GM23338 (cell line): ENCODE results near the gene GUCY2C. TPM values are rescaled to one million over a fixed set of nuclear protein-coding genes. Genes with fewer than 3 reads are reported as not detected.

Experiments
- CTCF ChIP-seq, 2 experiments: fragments of 200-600 bp in 1 of 2; sonication (generic) in 1 of 2; conservative IDR thresholded peaks; 2 replicates each; pipeline versions ENCODE4 v1.5.1 to v1.6.1; 2016 to 2017; ENCODE audit warnings: antibody characterized with exemption in 2 of 2, low read depth in 2 of 2, mild to moderate bottlenecking in 2 of 2, moderate library complexity in 1 of 2
- EZH2 ChIP-seq: fragments of 200-600 bp; sonication (generic); IDR thresholded peaks from one replicate; pipeline ENCODE4 v1.8.0; 2017; ENCODE audit warnings: antibody characterized with exemption, mild to moderate bottlenecking, low read depth; ENCODE audit not compliant: unreplicated experiment
- EZH2phosphoT487 ChIP-seq: fragments of 200-600 bp; sonication (generic); IDR thresholded peaks from one replicate; pipeline ENCODE4 v1.8.1; 2018; ENCODE audit warnings: antibody characterized with exemption; ENCODE audit not compliant: unreplicated experiment
- REST ChIP-seq: IDR thresholded peaks from one replicate; pipeline ENCODE4 v1.6.1; 2018; ENCODE audit warnings: antibody characterized with exemption; ENCODE audit not compliant: unreplicated experiment
- ZNF114 ChIP-seq: fragments of 250-450 bp; sonication (Bioruptor Pico); IDR thresholded peaks from 2 replicates; pipeline ENCODE4 v1.5.0; 2020; ENCODE audit warnings: mild to moderate bottlenecking, moderate library complexity
- ZNF462 ChIP-seq: fragments of 250-450 bp; sonication (Bioruptor Pico); IDR thresholded peaks from 2 replicates; pipeline ENCODE4 v1.5.0; 2020; ENCODE audit warnings: mild to moderate bottlenecking, moderate library complexity
- polyA plus RNA-seq: library from polyadenylated mRNA; unstranded; fragments of >200 nt; fragmentation: Nextera tagmentation; extraction: Ambion mirVana; gene quantifications from 2 replicates; pipeline ENCODE4 v1.2.1, GENCODE V29; 2016
- total RNA-seq: library from RNA; depleted of rRNA; stranded (reverse); fragments of >200 nt; shearing (Covaris generic); gene quantifications from 2 replicates; pipeline ENCODE4 v1.2.3, GENCODE V29; 2014

The GUCY2C gene
- total and polyA plus RNA-seq, 2 experiments from 2014 or later, result 2.1 to 3.1 TPM

- TF ChIP-seq ZNF462 (CRISPR knock-in tag) (no peak), EZH2 (no peak), ZNF114 (no peak), EZH2phosphoT487 (no peak), REST (no peak), CTCF (conservative IDR thresholded peaks at IDR 0.05; ENCODE audit: low read depth in 2 of 2) (no peak)
Observed at GRCh38 chr12:14577344-14577743, 119.1 kb downstream of the GUCY2C start (continued).
